ENCODE results near the gene NKX1-2.
"Not testable (repeated sequence)": the region's sequence is repeated elsewhere in the genome, so short reads cannot be mapped to it uniquely, and the experiment has no call there.

NKX1-2 gene

GRCh38 chr10:124447751-124448466, 1.9 kb downstream of the NKX1-2 start:
- no peak overlapping the region for H3K4me3 ChIP-seq (replicated peaks; ENCODE audit: insufficient read depth, low read length)

GRCh38 chr10:124446830-124447750, 2.7 kb downstream of the NKX1-2 start:
- H3K4me3 ChIP-seq (replicated peaks; ENCODE audit: insufficient read depth, low read length) = no peak overlapping the region
- no peak overlapping the region for H3K27ac ChIP-seq (replicated peaks)
- H3K27me3 ChIP-seq (ENCODE audit: insufficient read depth, poor library complexity, severe bottlenecking) = peaks cover 68% of the 10 kb centered on the region
- DNase-seq (ENCODE audit: low read depth in 1 of 2, low spot score in 1 of 2) = no peak
- TF ChIP-seq REST (IDR thresholded peaks at IDR 0.05; ENCODE audit: insufficient replicate concordance, low read depth) (no peak), GABPA (IDR thresholded peaks at IDR 0.05; ENCODE audit: low read depth) (no peak), SPI1 (IDR thresholded peaks at IDR 0.05; ENCODE audit: borderline replicate concordance, low read depth) (no peak), POLR2AphosphoS5 (IDR thresholded peaks at IDR 0.05; ENCODE audit: low read depth) (no peak), CTCF (IDR thresholded peaks at IDR 0.05; ENCODE audit: insufficient read depth, low read length) (no peak)

More at GRCh38 chr10:124447751-124448466, 1.9 kb downstream of the NKX1-2 start:
- TF ChIP-seq SPI1 (IDR thresholded peaks at IDR 0.05; ENCODE audit: borderline replicate concordance, low read depth) (no peak), POLR2AphosphoS5 (IDR thresholded peaks at IDR 0.05; ENCODE audit: low read depth) (no peak), REST (IDR thresholded peaks at IDR 0.05; ENCODE audit: insufficient replicate concordance, low read depth) (no peak), CTCF (IDR thresholded peaks at IDR 0.05; ENCODE audit: insufficient read depth, low read length) (no peak), GABPA (IDR thresholded peaks at IDR 0.05; ENCODE audit: low read depth) (no peak)
- peaks cover 74% of the 10 kb centered on the region for H3K27me3 ChIP-seq (ENCODE audit: insufficient read depth, poor library complexity, severe bottlenecking)
- DNase-seq (ENCODE audit: low read depth in 1 of 2, low spot score in 1 of 2) = no peak
- no peak overlapping the region for H3K27ac ChIP-seq (replicated peaks)

- H3K27ac ChIP-seq (replicated peaks); DNase-seq (ENCODE audit: low read depth in 1 of 2, low spot score in 1 of 2); H3K4me3 ChIP-seq (replicated peaks; ENCODE audit: insufficient read depth, low read length): not testable (repeated sequence)
- peaks cover 24% of the 10 kb centered on the region for H3K27me3 ChIP-seq (ENCODE audit: insufficient read depth, poor library complexity, severe bottlenecking)
These were observed 8.1 kb downstream of the NKX1-2 start for GRCh38 chr10:124441694-124442093.

GRCh38 chr10:124436191-124436638, 13.6 kb downstream of the NKX1-2 start:
- TF ChIP-seq POLR2AphosphoS5 (IDR thresholded peaks at IDR 0.05; ENCODE audit: low read depth) = no peak
- TF ChIP-seq SPI1 (IDR thresholded peaks at IDR 0.05; ENCODE audit: borderline replicate concordance, low read depth) = no peak
- no peak for TF ChIP-seq CTCF (IDR thresholded peaks at IDR 0.05; ENCODE audit: insufficient read depth, low read length)
- no peak for TF ChIP-seq REST (IDR thresholded peaks at IDR 0.05; ENCODE audit: insufficient replicate concordance, low read depth)
- no peak for TF ChIP-seq GABPA (IDR thresholded peaks at IDR 0.05; ENCODE audit: low read depth)
- no peaks in the 10 kb centered on the region for H3K27me3 ChIP-seq (ENCODE audit: insufficient read depth, poor library complexity, severe bottlenecking)
- H3K4me3 ChIP-seq (replicated peaks; ENCODE audit: insufficient read depth, low read length) = no peak overlapping the region
- no peak overlapping the region for H3K27ac ChIP-seq (replicated peaks)
- DNase-seq (ENCODE audit: low read depth in 1 of 2, low spot score in 1 of 2) = no peak

- not testable (repeated sequence) for H3K27me3 ChIP-seq (ENCODE audit: insufficient read depth, poor library complexity, severe bottlenecking); H3K4me3 ChIP-seq (replicated peaks; ENCODE audit: insufficient read depth, low read length); H3K27ac ChIP-seq (replicated peaks); DNase-seq (ENCODE audit: low read depth in 1 of 2, low spot score in 1 of 2)
These were observed 14.2 kb downstream of the NKX1-2 start for GRCh38 chr10:124435683-124436082.

Data from HL-60 (cell line).